GM21529 (cell line): Measurements from ENCODE around the gene THAP12.

ENCODE experiments used
- ATAC-seq: cut with Tn5 transposase; IDR thresholded peaks from one replicate; pipeline ENCODE4 v1.9.1; 2021; ENCODE audit not compliant: unreplicated experiment

THAP12 gene

GRCh38 chr11:76307978-76308747 is 72.8 kb downstream of the THAP12 start:
- ATAC-seq = no peak

- ATAC-seq = no peak
Observed at GRCh38 chr11:76307396-76307795, 73.5 kb downstream of the THAP12 start.

- ATAC-seq = no peak
Observed at GRCh38 chr11:76303399-76303798, 77.5 kb downstream of the THAP12 start.

GRCh38 chr11:76302996-76303395 is 77.9 kb downstream of the THAP12 start:
- ATAC-seq = no peak
